Measurements from ENCODE around the gene BNIP2. TPM values are rescaled to one million over a fixed set of nuclear protein-coding genes. Genes with fewer than 3 reads are reported as not detected.
A peak's percentile ranks its signal among the peaks of the same experiment; 100 is the strongest.

The BNIP2 gene
- total RNA-seq, 1 experiment from 2014 or later, result 58.1 TPM

DNA sequence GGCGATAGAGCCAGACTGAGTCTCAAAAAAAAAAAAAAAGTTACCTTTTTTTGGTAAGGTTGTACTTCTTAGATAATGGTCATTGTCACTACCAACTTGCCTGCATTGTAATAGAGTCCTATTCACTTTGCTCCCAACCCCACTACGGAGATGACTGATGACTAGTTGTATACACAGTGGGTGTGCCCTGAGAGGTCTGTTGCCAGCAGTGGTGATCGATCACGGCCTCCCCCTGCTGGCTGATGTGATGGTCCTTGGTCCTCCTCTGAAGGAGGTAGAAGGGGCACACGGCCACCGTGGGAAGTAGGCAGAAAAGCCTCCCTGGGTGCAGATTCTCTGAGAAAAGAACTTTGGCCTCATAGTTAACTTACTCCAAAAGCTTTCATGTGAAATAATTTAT lies 66.8 kb downstream of the BNIP2 start:
- no peak overlapping the region for H3K4me3 ChIP-seq (ENCODE audit: low read depth, low read length, poor library complexity, severe bottlenecking)
- H3K4me1 ChIP-seq (ENCODE audit: insufficient read depth, low read length, poor library complexity, severe bottlenecking), result no peaks in the 10 kb centered on the region
- H3K9me3 ChIP-seq (ENCODE audit: low read depth, low read length, poor library complexity, severe bottlenecking), result no peaks in the 10 kb centered on the region
- intact Hi-C loops (cut with micrococcal nuclease; ENCODE audit: unreplicated experiment), result loop anchor here (2.0 kb wide), 1 partner anchor 89 kb away; no protein-coding TSS in a partner anchor
- peak; percentile 59 for DNase-seq (ENCODE audit: low spot score)
- ChIA-PET POLR2A (ENCODE audit: low non-redundant PET) (interaction anchor here (0.7 kb wide), 1 partner anchor 499 kb away, joined by 4 read pairs; no protein-coding TSS in a partner anchor), CTCF (interaction anchor here (1.0 kb wide), 1 partner anchor 90 kb away, joined by 6 read pairs; no protein-coding TSS in a partner anchor)
- H3K36me3 ChIP-seq (ENCODE audit: insufficient read depth, low read length, poor library complexity, severe bottlenecking), result no peaks in the 10 kb centered on the region
- no peak overlapping the region for H3K27ac ChIP-seq (ENCODE audit: low read depth, low read length, poor library complexity, severe bottlenecking)
- BruUV-seq (replicated peaks), result no TSS peak
- H3K27me3 ChIP-seq (replicated peaks; ENCODE audit: insufficient read depth, low read depth, low read length, poor library complexity), result peaks cover 23% of the 10 kb centered on the region
- TF ChIP-seq EZH2 (IDR thresholded peaks at IDR 0.05; ENCODE audit: borderline replicate concordance, low read depth, low read length, poor library complexity, severe bottlenecking), result no peak
- TF ChIP-seq, protein P1, sequence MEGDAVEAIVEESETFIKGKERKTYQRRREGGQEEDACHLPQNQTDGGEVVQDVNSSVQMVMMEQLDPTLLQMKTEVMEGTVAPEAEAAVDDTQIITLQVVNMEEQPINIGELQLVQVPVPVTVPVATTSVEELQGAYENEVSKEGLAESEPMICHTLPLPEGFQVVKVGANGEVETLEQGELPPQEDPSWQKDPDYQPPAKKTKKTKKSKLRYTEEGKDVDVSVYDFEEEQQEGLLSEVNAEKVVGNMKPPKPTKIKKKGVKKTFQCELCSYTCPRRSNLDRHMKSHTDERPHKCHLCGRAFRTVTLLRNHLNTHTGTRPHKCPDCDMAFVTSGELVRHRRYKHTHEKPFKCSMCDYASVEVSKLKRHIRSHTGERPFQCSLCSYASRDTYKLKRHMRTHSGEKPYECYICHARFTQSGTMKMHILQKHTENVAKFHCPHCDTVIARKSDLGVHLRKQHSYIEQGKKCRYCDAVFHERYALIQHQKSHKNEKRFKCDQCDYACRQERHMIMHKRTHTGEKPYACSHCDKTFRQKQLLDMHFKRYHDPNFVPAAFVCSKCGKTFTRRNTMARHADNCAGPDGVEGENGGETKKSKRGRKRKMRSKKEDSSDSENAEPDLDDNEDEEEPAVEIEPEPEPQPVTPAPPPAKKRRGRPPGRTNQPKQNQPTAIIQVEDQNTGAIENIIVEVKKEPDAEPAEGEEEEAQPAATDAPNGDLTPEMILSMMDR (conservative IDR thresholded peaks at IDR 0.05; ENCODE audit: low read depth, low read length), result peak; percentile 60

DNA sequence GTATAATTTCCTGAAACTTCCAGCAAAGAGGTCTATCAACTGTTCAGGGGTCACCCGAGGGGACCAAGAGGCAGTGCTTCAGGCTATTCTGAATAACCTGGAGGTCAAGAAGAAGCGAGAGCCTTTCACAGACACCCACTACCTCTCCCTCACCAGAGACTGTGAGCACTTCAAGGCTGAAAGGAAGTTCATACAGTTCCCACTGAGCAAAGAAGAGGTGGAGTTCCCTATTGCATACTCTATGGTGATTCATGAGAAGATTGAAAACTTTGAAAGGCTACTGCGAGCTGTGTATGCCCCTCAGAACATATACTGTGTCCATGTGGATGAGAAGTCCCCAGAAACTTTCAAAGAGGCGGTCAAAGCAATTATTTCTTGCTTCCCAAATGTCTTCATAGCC lies 70.7 kb downstream of the BNIP2 start:
- TF ChIP-seq, protein P1 (conservative IDR thresholded peaks at IDR 0.05; ENCODE audit: low read depth, low read length), result no peak
- no peak for TF ChIP-seq EZH2 (IDR thresholded peaks at IDR 0.05; ENCODE audit: borderline replicate concordance, low read depth, low read length, poor library complexity, severe bottlenecking)
- intact Hi-C loops (cut with micrococcal nuclease; ENCODE audit: unreplicated experiment), result no loop called here
- Histone ChIP-seq H3K9me3 (ENCODE audit: low read depth, low read length, poor library complexity, severe bottlenecking) (no peaks in the 10 kb centered on the region), H3K4me3 (ENCODE audit: low read depth, low read length, poor library complexity, severe bottlenecking) (no peak overlapping the region), H3K36me3 (ENCODE audit: insufficient read depth, low read length, poor library complexity, severe bottlenecking) (no peaks in the 10 kb centered on the region), H3K4me1 (ENCODE audit: insufficient read depth, low read length, poor library complexity, severe bottlenecking) (no peaks in the 10 kb centered on the region), H3K27ac (ENCODE audit: low read depth, low read length, poor library complexity, severe bottlenecking) (no peak overlapping the region), H3K27me3 (replicated peaks; ENCODE audit: insufficient read depth, low read depth, low read length, poor library complexity) (peaks cover 34% of the 10 kb centered on the region)
- no peak for DNase-seq (ENCODE audit: low spot score)
- ChIA-PET POLR2A (ENCODE audit: low non-redundant PET) (no interaction called here), CTCF (no interaction called here)
- no TSS peak for BruUV-seq (replicated peaks)

DNA sequence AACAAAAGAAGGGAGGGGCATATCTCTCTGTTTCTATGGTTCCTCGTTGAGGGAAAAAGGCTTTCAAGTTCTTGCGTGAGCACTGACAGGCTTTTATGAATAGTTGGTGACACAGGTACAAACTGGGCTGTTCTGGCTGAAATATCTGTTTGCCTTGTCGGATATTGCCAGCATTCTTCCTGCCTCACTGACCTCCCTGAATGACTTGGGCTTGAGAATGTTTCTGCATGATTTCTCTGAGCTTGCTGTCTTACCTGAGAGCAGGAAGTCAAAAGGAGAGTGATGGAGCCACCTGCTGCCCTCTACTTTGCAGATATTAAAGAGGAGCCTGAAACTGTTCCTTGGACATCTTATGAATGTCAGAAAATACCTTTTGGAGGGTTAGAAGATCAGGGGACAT lies 72.7 kb downstream of the BNIP2 start:
- no TSS peak for BruUV-seq (replicated peaks)

More for the DNA sequence above, 72.7 kb downstream of the BNIP2 start:
- no peak overlapping the region for H3K27ac ChIP-seq (ENCODE audit: low read depth, low read length, poor library complexity, severe bottlenecking)
- TF ChIP-seq, protein P1 (conservative IDR thresholded peaks at IDR 0.05; ENCODE audit: low read depth, low read length), result no peak
- TF ChIP-seq EZH2 (IDR thresholded peaks at IDR 0.05; ENCODE audit: borderline replicate concordance, low read depth, low read length, poor library complexity, severe bottlenecking), result no peak
- peaks cover 34% of the 10 kb centered on the region for H3K27me3 ChIP-seq (replicated peaks; ENCODE audit: insufficient read depth, low read depth, low read length, poor library complexity)
- intact Hi-C loops (cut with micrococcal nuclease; ENCODE audit: unreplicated experiment), result no loop called here
- ChIA-PET POLR2A (ENCODE audit: low non-redundant PET) (no interaction called here), CTCF (interaction anchor here (1.0 kb wide), 1 partner anchor 84 kb away, joined by 12 read pairs; no protein-coding TSS in a partner anchor)
- no peak overlapping the region for H3K4me3 ChIP-seq (ENCODE audit: low read depth, low read length, poor library complexity, severe bottlenecking)
- no peaks in the 10 kb centered on the region for H3K9me3 ChIP-seq (ENCODE audit: low read depth, low read length, poor library complexity, severe bottlenecking)
- H3K4me1 ChIP-seq (ENCODE audit: insufficient read depth, low read length, poor library complexity, severe bottlenecking), result no peaks in the 10 kb centered on the region
- no peaks in the 10 kb centered on the region for H3K36me3 ChIP-seq (ENCODE audit: insufficient read depth, low read length, poor library complexity, severe bottlenecking)
- DNase-seq (ENCODE audit: low spot score), result no peak

Measured in A673 (cell line).